NCI-H524 treated with DMSO at 0.1 percent for 48 hours (cell line): Measurements from ENCODE around the gene NPNT.

Source experiments
- DNase-seq: peaks from one replicate; lab custom pipeline; 2025; lab: John Stamatoyannopoulos, UW

The NPNT gene

GRCh38 chr4:105917171-105917685 lies 22.0 kb downstream of the NPNT start:
- DNase-seq, result no peak

- no peak for DNase-seq
Measured at GRCh38 chr4:105921301-105921700, 26.0 kb downstream of the NPNT start.

- no peak for DNase-seq
Measured at GRCh38 chr4:105923497-105924238, 28.4 kb downstream of the NPNT start.

- DNase-seq, result no peak
Measured at GRCh38 chr4:105924341-105924740, 29.1 kb downstream of the NPNT start.

- DNase-seq, result no peak
Measured at GRCh38 chr4:105930698-105931097, 35.4 kb downstream of the NPNT start.

GRCh38 chr4:105933083-105933482 lies 37.8 kb downstream of the NPNT start:
- no peak for DNase-seq

- peak; percentile 28 for DNase-seq
Measured at GRCh38 chr4:105934386-105934785, 39.1 kb downstream of the NPNT start.

- DNase-seq, result no peak
Measured at GRCh38 chr4:105936901-105937300, 41.6 kb downstream of the NPNT start.

- no peak for DNase-seq
Measured at GRCh38 chr4:105937759-105938158, 42.5 kb downstream of the NPNT start.

- DNase-seq, result no peak
Measured at GRCh38 chr4:105943234-105943633, 48.0 kb downstream of the NPNT start.

GRCh38 chr4:105944540-105944939 lies 49.3 kb downstream of the NPNT start:
- DNase-seq, result no peak

GRCh38 chr4:105946771-105947170 lies 51.5 kb downstream of the NPNT start:
- DNase-seq, result no peak

- DNase-seq, result no peak
Measured at GRCh38 chr4:105950701-105951100, 55.4 kb downstream of the NPNT start.

- DNase-seq, result no peak
Measured at GRCh38 chr4:105951198-105951597, 55.9 kb downstream of the NPNT start.

- DNase-seq, result no peak
Measured at GRCh38 chr4:105952591-105952990, 57.3 kb downstream of the NPNT start.

- DNase-seq, result no peak
Measured at GRCh38 chr4:105956569-105956968, 61.3 kb downstream of the NPNT start.

GRCh38 chr4:105957680-105958079 lies 62.4 kb downstream of the NPNT start:
- no peak for DNase-seq

GRCh38 chr4:105963461-105964400 lies 68.5 kb downstream of the NPNT start:
- no peak for DNase-seq

- no peak for DNase-seq
Measured at GRCh38 chr4:105965183-105965800, 70.0 kb downstream of the NPNT start.

- no peak for DNase-seq
Measured at GRCh38 chr4:105966051-105966450, 70.8 kb downstream of the NPNT start.

- no peak for DNase-seq
Measured at GRCh38 chr4:105967058-105967658, 71.9 kb downstream of the NPNT start.

GRCh38 chr4:105969575-105969974 lies 74.3 kb downstream of the NPNT start:
- no peak for DNase-seq
